GM19463 (cell line): ENCODE results near the gene CLIC5.

Experiments used
- ATAC-seq: cut with Tn5 transposase; IDR thresholded peaks from one replicate; pipeline ENCODE4 v1.9.1; 2021; ENCODE audit warnings: mild to moderate bottlenecking, moderate library complexity; ENCODE audit not compliant: unreplicated experiment

CLIC5 gene

GRCh38 chr6:46036911-46037310 lies 21.3 kb upstream of the CLIC5 start:
- ATAC-seq: no peak

DNA sequence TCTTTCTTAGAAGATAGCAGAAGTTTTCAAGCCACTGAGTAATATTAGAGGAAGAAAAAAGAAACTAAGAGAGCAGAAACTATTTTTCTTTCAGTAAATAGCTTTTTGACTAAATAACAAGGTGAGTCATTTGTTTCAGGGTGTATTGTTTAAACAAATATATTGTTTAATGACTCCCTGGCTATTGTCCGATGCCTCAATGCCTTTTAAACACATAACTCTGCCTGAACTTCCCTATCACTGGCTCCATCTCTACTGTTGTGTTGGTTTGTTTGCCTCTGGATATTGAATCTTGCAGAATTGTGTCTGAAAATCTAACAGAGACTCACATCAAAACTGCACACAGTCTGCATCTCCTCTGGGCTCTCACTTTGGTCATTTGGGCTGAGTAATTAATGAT lies 19.6 kb upstream of the CLIC5 start:
- no peak for ATAC-seq

DNA sequence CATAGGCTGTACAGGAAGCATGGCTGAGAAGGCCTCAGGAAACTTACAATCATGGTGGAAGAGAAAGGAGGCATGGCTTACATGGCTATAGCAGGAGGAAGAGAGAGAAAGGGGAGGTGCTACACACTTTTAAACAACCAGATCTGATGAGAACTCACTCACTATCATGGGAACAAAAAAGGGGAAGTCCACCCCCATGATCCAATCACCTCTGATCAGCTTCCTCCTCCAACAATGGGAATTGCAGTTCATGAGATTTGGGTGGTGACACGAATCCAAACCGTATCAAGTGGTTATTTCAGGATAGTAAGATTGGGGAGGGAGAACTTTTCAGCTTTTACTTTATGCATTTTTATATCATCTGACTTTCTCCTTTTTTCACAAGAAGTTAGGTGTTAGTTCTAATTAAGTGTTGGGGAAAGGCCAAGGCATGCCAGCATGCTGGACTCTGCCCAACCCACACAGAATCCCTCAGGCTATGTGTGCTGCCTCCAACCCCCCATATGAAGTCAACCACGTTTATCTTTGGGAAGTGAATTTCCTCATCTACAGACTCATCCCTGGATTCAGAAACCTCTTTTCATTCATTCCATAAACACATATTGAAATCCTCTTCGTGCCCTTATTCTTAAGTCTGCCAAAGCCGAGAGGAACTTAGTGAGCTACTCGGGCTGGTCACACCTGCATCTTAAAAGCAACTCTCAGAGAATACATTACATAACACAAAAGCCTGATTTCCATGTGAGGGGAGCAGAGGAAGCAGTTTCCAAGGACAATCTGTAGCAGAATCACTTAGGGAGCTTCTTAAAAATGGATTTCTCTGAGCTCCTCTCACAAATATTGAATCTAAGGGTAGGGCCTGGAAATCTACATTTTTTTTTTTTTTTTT lies 16.7 kb upstream of the CLIC5 start:
- no peak for ATAC-seq

DNA sequence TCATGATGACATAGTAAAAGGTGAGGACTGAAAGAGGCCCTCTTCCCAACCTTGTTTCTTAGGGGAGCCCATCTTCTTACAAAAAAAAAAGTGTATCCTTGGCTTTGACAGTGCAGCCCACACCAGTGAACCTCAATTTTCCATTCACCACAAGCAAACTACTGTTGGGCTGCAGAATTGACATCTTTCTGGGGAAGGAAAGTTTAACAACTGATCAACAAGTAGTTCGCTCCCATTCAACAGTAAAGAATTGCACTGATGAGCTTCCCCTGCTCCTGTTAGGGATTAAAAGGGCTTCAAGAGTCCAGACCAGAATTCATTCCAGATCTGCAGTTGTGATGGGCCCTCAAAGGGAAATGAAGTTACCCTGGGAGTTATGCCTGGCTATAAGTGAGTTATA lies 13.9 kb upstream of the CLIC5 start:
- no peak for ATAC-seq

- no peak for ATAC-seq
These were observed 10.6 kb upstream of the CLIC5 start for GRCh38 chr6:46026307-46026706.

- no peak for ATAC-seq
These were observed 9.9 kb upstream of the CLIC5 start for GRCh38 chr6:46025573-46025972.

DNA sequence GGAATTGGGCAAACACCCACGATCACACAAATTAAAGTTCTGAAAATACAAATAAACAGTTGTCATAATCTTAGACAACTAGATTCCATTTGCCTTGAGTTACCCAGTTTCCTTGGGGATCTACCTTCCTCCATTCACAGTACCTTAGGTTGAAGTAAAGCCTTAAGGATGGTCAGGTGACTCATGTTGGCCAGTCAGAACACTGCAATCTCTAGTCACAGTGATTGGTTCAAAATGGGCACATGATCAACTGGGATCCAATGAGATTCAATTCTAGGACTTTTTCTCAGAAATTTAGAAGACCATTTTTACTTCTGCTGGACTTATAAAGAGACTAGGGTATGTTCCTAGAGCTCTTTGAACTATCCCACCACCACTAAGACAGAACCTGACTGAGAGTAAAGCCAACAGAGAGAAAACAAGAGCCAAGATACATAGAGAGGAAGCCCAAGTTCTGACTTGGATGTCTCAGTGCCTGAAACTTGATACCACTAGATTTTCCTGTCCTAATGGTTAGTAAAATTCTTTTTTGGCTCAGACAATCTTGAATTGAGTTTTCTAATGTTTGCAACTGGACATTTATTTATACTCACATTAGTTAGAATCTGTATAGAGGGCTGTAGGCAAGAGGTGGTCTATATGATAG lies 8.6 kb upstream of the CLIC5 start:
- ATAC-seq: no peak

DNA sequence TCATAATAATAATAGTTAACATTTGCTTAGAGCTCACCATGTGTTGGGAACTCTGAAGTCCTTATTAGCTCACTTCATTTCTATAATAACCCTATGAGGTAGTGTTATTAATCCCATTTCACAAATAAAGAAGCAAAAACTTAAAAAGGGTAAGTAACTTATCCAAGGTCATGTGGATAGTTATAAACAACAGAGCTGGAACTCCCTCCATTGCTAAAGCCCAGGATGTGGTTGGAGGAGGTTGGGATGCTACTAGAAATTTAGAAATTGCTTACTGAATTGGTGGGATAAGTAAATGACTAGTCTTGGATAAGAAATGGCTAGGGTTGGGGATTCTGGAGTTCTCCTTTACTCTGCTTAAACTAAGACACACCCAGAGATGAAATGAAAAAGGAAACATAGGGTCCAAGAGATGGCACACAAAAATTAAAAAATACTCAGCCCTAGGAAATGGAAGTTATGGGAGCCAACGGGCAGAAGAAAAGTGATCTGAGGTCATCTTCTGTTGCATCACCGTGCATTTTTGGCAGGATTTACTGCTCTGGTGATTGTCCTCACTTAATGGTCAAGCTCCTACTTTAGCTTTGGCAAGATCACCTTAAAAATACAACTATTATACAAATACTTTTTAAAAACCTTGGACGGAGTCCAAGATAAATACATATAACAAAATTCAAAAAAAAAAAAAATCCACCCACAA lies 7.7 kb upstream of the CLIC5 start:
- no peak for ATAC-seq

- no peak for ATAC-seq
These were observed 6.7 kb upstream of the CLIC5 start for GRCh38 chr6:46022106-46022948.

DNA sequence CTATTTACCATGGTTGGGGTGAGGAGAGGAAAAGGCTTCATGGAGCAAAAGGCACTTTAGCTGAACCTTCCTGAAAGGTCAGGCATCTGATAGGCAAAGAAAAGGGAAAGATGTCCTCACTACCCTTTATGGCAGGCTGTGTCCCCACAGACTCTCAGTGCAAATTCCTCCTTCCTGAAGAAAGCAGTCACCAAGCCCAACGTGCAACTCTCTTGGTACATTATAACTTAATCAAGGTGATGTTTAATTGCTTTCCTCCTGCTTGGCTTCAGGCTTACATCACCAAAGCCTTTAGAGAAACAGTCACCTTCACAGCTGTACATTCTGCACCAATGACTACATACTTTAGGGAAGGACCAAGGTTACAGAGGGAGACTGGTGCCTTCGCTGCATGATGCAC lies 2.1 kb upstream of the CLIC5 start:
- no peak for ATAC-seq

GRCh38 chr6:46016063-46016608 lies 476 bp upstream of the CLIC5 start:
- ATAC-seq: no peak

DNA sequence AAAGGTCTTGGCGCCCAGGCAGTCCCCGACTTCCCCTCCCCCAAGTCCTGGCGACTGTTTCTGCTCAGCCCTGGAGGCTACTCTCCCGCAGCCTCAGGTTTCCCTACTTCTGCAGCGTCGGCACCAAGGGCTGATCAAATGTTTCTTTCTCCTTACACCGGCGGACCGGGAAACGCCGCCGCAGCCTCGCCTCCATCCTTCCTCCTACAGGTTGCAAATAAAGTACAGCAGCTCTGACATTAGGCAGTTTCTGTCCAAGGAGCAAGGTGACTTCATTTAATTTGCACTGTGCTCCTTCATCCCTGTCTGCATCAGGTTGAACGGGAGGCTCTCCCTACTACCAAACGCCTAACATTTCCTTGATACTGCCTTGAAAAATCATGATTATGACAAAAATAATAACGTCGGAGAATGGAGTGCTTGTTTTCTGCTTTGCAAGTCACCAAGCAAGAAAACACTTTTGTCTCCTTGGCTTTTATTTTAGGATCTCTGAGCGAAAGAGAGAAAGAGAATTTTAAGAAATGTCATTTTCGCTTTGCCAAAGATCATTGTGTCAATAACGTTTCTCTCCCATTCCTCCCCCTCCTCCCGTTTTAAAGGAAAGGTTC lies 1.0 kb downstream of the CLIC5 start:
- no peak for ATAC-seq

- ATAC-seq: no peak
These were observed 1.6 kb downstream of the CLIC5 start for GRCh38 chr6:46014046-46014445.

GRCh38 chr6:46013639-46014038 lies 2.0 kb downstream of the CLIC5 start:
- no peak for ATAC-seq

- no peak for ATAC-seq
These were observed 2.8 kb downstream of the CLIC5 start for GRCh38 chr6:46012834-46013233.

- peak; percentile 94 for ATAC-seq
These were observed 4.2 kb downstream of the CLIC5 start for GRCh38 chr6:46011188-46012085.

DNA sequence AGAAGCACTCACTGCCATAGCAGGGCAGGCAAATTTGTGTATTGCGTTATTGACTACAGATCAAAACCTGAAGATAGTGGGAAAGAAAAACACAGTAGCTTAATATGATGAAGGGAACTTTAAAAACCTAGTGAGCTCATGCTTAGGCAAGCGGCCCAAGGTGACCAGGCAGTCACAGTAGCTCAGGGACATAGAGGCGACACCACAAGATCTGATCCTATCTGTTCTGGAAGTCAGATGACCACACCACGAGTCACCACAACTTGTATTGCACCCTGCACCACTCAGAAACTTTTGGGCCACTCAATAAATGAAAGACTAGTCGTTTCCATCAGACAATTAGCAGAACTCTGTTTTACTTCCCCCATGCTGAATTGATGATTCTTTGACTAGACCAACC lies 4.9 kb downstream of the CLIC5 start:
- no peak for ATAC-seq

DNA sequence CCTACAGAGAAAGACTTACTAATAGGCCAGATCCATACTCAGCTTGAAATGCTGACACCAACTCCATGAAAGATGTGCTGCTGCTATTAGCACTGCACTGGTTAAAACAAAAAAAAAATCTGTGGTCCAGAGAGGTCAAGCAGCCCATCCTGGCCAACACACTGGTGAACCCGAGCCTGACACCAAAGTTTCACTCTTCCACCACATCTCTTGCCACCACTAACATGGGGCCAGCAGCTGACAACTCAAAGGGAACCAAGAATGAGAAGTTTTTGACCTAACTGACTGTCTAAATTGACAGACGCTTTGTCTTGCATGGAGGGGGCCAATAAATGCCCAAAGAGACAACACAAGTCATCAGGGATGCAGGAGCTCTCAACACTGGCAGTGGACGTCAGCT lies 5.4 kb downstream of the CLIC5 start:
- ATAC-seq: no peak

DNA sequence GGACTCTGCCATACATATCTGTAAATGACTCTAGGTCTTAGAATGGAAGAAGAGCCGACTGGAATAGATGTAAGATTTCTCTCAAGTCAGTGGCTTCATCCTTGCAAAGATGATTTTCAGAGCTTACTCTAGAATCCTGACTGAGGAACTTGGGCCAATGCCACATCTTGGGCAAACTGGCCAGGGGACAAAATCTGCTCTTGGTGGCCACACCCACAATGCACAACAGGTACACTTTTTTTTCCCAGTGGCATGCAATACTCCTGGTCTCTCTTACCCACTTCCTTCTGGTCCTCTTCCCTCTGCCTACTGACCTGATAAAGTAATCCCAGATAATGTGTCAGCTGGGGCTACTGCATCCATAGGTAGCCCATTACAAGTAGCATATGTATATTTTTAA lies 13.4 kb downstream of the CLIC5 start:
- ATAC-seq: no peak
